Putamen (tissue), 1 donor: Measurements from ENCODE around the gene CAMK1G.

Experiments
- DNase-seq: peaks from one replicate; pipeline ENCODE4 v3.0.0-alpha.2; 2016; ENCODE audit warnings: low spot score

CAMK1G gene

GRCh38 chr1:209641832-209642172 lies 58.3 kb downstream of the CAMK1G start:
- DNase-seq, result peak; percentile 87

DNA sequence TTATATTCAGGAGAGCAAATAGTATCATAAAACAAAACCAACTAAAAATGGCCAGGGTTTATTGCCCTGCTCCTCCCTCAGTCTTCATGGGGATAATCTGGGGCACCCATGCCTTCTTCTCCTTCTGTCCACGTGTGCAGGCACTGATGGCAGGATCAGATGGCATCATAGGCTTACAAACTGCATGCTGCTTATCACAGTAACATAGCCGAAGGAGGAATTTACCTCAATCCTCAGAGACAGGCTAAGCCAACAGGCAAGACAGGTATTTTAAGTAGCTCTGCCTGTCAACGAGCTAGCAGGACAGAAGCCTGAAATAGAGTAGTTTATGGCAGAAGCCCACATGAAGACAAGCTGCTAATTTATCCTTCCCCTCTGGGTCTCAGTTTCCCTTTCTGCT lies 59.3 kb downstream of the CAMK1G start:
- no peak for DNase-seq

DNA sequence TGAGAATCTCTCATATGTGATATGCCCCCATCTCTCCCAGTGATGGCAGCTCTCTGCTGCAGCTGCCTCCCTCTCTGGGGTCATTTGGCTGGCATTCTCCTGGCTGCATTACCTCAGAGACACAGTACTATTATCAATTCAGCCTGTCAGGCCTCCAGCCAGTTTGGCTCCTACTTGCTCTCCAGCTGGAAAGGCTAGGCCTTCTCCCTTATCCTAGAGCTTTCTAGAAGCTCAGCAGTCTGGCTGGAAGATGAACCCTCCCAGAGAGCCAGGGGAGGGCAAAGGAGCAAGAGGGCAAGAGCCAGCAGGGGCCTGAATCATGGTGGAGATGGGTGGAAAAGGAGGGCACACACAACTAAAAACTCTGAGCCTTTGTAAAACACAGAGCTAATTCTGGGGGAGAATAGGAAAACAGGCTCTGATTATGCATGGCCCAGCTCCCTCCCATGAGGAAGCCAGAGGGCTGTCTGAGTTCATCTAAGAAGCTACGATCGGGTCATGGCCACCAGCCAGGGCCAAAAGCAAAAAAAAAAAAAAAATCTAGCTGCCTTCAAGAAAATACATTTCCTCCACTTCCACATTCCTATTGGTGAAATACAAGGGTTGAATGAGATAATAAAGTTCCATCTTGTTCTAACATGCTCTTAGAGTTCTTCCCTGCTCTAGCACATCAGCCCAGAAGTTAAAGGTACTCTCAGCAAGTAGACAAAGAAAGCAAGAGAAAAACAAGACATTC lies 59.9 kb downstream of the CAMK1G start:
- DNase-seq, result peak; percentile 89

DNA sequence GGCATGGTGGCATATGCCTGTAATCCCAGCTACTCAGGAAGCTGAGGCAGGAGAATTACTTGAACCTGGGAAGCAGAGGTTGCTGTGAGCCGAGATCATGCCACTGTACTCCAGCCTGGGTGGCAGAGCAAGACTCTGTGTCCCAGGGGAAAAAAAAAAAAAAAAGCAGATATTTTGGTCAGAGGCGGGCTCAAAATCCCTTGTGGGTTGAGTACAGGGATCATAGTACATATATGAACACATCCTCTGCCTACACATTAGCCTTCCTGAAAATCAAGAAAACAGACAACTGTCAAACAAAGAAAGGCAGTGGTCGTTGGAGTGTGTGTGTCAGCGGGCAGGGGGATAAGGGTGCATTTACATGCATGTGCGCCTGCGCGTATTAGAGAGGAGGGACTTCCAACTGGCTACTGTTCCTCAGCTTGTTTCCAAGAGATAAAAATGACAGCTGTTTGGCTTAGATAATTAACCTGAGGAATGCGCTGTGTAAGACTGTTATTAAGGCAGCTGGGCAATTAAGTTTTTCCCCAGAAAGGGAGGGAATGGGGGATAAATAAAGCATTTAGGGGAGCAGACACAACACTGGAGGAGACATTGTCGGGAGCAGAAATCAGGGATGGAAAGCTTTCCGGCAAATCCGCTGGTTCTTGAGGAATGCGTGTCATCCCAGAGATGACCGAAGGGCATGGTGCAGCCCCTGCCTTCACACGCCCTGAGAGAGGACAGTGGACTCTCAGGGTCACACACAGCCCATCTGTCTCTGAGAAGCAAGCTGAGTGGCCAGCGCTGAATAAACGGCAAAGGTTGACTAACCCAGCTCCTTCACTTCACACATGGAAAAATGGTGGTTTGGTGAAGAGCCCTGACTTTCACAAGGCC lies 62.3 kb downstream of the CAMK1G start:
- no peak for DNase-seq

GRCh38 chr1:209646558-209646957 lies 63.0 kb downstream of the CAMK1G start:
- DNase-seq, result no peak

- DNase-seq, result no peak
Measured at GRCh38 chr1:209647156-209647555, 63.6 kb downstream of the CAMK1G start.

- no peak for DNase-seq
Measured at GRCh38 chr1:209648346-209648745, 64.8 kb downstream of the CAMK1G start.

DNA sequence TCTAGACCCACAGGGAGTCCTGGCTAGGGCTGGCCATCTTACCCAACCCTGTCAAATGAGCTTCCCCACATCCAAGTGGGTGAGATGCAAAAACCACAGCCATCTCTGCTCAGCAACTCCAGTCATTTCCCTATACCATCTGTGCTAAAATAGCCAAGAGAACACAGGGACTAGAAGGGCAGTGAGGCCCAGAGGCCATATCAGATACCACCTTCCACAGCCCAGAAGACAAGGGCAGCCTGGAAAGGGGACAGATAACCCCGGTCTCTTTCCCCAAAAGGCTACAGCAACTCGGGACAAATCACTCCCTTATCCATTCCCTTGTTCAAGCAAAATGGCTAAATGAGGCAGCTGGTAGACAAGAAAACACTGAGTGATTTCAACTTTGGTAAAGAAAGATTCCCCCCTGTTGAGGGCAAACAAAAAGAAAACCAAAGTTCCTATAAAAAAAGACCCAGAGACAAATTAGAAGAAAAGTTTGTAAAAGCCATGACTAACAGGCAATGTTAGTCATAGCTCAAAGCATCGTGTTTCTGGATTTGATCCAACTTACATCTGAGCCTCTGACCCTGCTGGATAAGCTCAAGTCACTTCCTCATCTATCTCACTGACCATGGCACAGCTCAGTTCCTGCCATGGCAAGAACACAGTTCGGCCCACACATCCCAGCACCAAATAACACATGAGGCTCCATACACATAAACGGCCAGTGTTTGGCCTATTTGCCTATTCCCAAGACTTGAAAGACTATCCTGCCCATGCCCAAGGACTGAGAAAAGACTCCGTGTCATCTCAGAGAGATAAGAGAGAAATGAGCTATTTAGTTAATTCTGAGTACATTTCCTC lies 65.6 kb downstream of the CAMK1G start:
- no peak for DNase-seq

GRCh38 chr1:209650454-209650853 lies 66.9 kb downstream of the CAMK1G start:
- no peak for DNase-seq

GRCh38 chr1:209651138-209651587 lies 67.6 kb downstream of the CAMK1G start:
- DNase-seq, result no peak

DNA sequence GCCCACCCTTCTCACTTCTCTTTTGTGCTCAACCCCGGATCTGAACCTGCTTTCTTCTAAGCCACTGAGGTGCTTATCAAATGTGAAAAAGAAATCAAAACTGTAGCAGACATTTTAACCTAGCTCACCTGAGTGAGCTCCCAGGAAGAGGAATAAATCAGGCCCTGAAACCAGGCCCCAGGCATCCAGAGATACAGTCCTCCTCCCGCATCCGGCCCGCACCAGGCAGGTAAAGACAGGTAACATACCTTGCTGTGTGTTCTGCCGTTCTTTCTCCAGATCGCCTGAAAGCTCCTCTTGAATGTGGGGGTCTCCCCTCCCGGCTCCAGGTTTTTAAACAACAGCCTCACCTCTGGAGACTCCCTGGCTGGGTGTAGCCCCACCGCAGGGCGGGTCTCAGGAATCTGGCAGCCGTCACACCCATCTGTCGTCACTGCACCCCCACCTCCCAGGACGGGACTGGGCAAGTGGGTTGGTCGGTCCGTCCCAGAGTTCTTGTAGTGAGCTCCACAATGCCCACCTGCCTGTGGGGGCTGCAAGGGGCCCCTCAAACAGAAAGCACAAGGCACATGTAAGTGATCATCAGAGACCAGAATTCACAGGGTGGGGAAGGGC lies 68.7 kb downstream of the CAMK1G start, which contains the start of gene LAMB3:
TSS of gene LAMB3 (minus strand) at position 305 of the 615 bp plus-strand sequence. CDS start 1,481 bp downstream, outside the sequence.
- no peak for DNase-seq

- DNase-seq, result peak; percentile 89
Measured at GRCh38 chr1:209652873-209653401, 69.4 kb downstream of the CAMK1G start.

DNA sequence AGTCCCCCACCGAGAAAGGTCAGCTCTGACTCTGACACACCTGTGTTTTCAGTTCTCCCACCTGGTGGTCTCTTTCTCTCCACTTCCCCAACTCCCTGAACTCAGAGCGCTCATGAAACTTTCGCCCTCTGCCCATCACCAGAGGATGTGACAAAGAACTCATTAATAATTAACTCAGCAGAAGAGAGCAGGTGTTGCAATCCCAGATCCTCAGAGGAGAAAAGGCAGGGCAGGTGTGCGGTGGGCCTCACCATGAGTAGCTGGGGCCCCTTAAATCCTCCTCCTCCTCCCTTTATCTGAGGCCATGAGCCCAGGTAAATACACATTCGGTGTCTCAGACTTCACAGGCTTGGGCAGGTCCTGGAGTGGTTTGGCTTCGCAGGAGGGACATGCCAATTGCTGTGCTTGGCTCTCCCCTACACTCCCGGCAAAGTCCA lies 70.4 kb downstream of the CAMK1G start:
- DNase-seq, result no peak

GRCh38 chr1:209655411-209656231 lies 72.1 kb downstream of the CAMK1G start:
- no peak for DNase-seq

DNA sequence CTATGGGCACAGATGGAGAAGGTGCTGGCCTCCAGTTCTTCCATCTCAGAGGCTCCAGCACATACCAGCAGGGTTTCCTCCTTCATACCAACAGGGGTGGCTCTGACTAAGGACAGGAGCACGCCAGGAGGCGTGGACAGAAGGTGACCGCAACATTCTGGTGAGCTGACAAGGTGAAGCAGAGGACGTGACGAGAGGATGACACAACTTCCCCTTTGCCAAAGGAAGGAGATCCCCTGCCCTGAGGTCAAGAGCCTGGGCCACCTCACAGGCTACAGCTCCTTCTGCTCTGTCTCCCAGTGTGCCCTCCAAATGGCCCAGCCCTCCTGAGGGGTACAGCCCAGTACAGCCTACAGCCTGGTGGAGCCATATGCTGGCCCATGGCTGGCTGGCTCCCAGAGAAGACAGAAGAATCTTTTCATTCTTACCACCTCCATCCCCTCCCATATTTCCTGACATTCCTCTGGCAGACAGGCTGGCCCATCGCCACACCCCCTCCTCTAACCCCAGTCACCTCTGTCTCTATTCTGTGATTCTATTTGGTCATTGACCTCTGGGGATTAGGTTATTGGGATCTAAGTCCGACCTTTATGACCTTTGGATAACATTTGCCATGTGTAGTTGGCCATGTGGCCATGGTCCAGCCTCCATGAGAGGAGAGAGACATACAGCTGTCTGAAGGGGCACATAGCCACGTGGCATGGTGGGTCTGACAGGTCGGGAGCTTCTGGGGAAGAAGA lies 73.8 kb downstream of the CAMK1G start:
- DNase-seq, result no peak

GRCh38 chr1:209657918-209658317 lies 74.4 kb downstream of the CAMK1G start:
- no peak for DNase-seq

DNA sequence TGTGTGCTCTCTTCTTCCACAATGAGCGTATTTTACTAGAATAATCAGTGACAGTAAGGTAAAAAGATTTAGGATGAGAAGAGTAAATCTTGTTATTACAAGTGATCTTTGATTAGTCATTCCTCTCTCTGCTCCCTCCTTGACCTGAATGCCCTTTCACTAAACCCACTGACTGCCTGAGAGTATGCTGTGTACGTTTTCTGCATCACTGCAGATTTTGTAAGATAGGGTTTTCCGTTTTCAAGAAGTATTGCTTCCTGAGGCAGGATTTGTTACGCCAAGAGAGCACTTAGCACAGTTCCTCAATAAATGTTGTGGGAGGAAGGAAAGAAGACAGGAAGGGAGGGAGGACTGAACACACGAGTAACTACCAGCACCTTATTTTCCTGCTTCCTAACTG lies 76.4 kb downstream of the CAMK1G start:
- no peak for DNase-seq

- no peak for DNase-seq
Measured at GRCh38 chr1:209661071-209661470, 77.6 kb downstream of the CAMK1G start.

DNA sequence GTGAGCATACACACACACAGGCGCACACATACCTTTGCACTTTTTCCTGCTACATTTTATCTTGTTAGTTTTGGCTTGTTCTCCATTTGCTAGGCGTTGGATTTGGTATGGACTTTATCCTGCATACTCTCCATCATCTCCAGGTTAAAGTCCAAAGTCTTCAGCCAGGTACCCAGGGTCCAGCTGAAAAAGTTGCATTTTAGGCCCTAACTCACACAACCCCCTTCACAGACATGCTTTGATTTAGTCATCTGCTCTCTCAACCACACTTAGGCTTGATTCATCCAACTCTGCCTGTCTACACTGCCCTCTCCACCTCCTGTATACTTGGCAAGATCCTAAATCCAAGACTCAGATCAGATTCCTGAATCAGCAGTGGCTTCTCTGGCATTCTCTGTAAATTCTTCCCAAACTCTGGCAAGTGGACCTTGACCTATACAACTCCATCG lies 79.4 kb downstream of the CAMK1G start:
- no peak for DNase-seq
